ENCODE results near the gene LIN54.
A peak's percentile ranks its signal among the peaks of the same experiment; 100 is the strongest.

LIN54 gene

DNA sequence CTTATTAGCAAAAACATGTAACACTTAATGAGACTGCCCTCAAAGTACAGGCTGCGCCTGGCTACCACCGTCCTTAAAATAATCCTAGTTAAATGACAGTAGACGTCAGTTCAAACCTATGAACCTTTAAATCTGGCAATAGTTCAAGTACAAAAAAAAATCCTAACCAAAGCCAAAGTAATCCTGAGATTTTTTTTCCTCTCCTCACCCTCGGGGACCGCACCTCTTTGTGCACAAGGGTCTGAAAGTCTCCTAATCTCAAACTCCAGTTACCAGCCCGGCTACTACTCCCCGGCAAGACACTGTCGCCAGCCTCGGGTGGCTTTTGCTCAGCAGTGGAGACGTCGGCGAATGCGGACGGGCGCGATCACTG is 120.1 kb downstream of the LIN54 start:
- Histone ChIP-seq H3K9me3 (no peaks in the 10 kb centered on the region), H3K4me1 (peaks cover 31% of the 10 kb centered on the region), H3K4me3 (peak overlapping the region; percentile 99), H3K27me3 (ENCODE audit: low read depth) (no peaks in the 10 kb centered on the region), H3K36me3 (replicated peaks) (peaks cover 37% of the 10 kb centered on the region)
- DNase-seq (ENCODE audit: low spot score in 2 of 2) = peak in 1 of 2 experiments; percentile 34
- in situ Hi-C loops (cut with MboI; ENCODE audit: low sequenced_read_pairs) = loop anchor here (10.0 kb wide), 1 partner anchor 124 kb away; the partner anchor contains the start of gene LIN54

DNA sequence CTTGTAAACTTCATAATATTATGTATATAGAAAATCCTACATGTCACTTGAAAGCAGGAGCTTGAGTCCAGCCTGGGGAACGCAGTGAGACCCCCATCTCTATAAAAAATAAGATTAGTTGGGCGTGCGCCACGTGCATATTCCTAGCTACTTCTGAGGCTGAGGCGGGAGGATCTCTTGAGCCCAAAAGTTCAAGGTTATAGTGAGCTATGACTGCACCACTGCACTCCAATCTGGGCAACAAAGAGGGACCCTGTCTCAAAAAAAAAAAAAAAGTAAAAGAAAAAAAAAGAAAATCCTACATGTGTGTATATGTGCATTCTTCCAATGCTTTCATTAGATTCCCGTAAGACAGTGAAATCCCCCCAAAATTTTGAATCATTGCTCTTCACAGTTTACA is 121.3 kb downstream of the LIN54 start:
- Histone ChIP-seq H3K4me1 (peaks cover 31% of the 10 kb centered on the region), H3K27me3 (ENCODE audit: low read depth) (no peaks in the 10 kb centered on the region), H3K9me3 (no peaks in the 10 kb centered on the region), H3K4me3 (peak overlapping the region; percentile 99), H3K36me3 (replicated peaks) (peaks cover 25% of the 10 kb centered on the region)
- DNase-seq (ENCODE audit: low spot score in 2 of 2) = peak in 1 of 2 experiments; percentile 44
- in situ Hi-C loops (cut with MboI; ENCODE audit: low sequenced_read_pairs) = no loop called here

DNA sequence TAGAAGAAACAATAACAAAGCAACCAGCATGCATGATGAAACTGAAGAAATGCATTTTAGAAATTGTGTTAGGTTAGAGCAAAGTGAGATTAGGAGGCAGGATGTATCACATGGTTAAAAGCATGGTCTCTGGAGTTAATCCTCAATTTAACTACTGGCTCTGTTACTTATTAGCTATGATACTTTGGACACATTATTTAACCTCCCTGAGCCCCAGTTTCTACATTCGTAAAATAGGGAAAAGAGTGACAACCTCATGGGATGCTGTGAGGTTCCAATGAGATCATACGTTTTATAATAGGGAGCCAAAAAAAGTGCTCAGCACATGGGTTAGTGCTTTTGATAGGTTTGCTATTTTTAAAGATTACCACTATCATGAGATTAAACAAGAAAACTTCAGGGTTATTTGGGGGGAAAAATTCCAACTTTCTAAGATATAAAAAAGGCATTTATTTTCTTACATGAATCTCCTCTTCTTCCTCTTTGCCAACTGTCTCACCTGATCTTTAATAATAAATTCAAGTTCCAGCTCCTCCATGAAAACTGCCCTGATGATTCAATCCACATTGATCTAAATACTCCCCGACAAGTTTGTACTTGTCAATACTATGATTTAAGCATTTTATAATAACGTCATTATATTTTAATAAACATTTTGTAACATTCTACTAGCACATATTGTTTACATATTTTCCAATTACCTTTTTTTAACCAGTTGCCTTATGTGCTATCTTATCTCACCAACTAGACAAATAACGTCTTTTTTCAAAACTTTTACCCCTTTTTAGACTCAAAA is 124.3 kb downstream of the LIN54 start:
- no peaks in the 10 kb centered on the region for H3K27me3 ChIP-seq (ENCODE audit: low read depth)
- H3K36me3 ChIP-seq (replicated peaks) = peaks cover 16% of the 10 kb centered on the region
- H3K9me3 ChIP-seq = no peaks in the 10 kb centered on the region
- peaks cover 22% of the 10 kb centered on the region for H3K4me1 ChIP-seq
- no peak overlapping the region for H3K4me3 ChIP-seq
- no peak for DNase-seq (ENCODE audit: low spot score in 2 of 2)
- in situ Hi-C loops (cut with MboI; ENCODE audit: low sequenced_read_pairs) = no loop called here

DNA sequence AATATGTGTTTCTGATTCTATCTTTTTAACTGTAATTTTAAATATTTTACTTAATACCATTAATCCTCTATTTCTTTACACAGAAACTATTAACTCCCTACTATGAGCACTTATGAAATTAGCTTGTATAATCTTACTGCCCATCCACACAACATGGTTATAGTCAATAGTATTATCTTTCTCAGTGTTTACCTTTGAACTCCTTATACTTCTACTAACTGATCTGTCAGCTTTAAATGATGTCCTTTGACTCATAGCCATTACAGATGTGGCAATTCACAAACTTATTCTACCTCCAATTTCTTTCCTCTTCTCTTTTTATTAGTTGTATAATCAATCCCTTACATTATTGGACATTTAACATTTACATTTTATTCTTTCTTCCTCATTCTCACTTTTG is 125.2 kb downstream of the LIN54 start:
- H3K36me3 ChIP-seq (replicated peaks) = peaks cover 15% of the 10 kb centered on the region
- H3K9me3 ChIP-seq = no peaks in the 10 kb centered on the region
- no peaks in the 10 kb centered on the region for H3K27me3 ChIP-seq (ENCODE audit: low read depth)
- H3K4me3 ChIP-seq = no peak overlapping the region
- DNase-seq (ENCODE audit: low spot score in 2 of 2) = no peak
- peaks cover 22% of the 10 kb centered on the region for H3K4me1 ChIP-seq
- in situ Hi-C loops (cut with MboI; ENCODE audit: low sequenced_read_pairs) = no loop called here
